ENCODE measurements around the gene CSPG5. TPM values are rescaled to one million over a fixed set of nuclear protein-coding genes. Genes with fewer than 3 reads are reported as not detected.

The CSPG5 gene
- total RNA-seq, 1 experiment from 2014 or later, result 5.7 TPM

GRCh38 chr3:47527952-47528725 lies 50.5 kb downstream of the CSPG5 start:
- Histone ChIP-seq H2AFZ (ENCODE audit: low read length) (no peak overlapping the region), H4K5ac (ENCODE audit: insufficient read length, low read depth, low read length) (no peak overlapping the region), H3K27me3 (ENCODE audit: insufficient read depth, low read length) (peaks cover 3% of the 10 kb centered on the region; the same call in 1 of the 2 replicates), H3T11ph (ENCODE audit: low read length) (no peak overlapping the region), H4K8ac (replicated peaks; ENCODE audit: insufficient read length, low read depth, low read length) (no peak overlapping the region), H3K4me1 (ENCODE audit: insufficient read depth, low read length) (no peaks in the 10 kb centered on the region; the same call in 1 of the 2 replicates), H3K56ac (ENCODE audit: insufficient read length, low read depth, low read length) (no peak overlapping the region), H3K79me2 (ENCODE audit: insufficient read depth, low read length) (0 out of 2 replicates have a peak, but pooled peaks cover 2% of the 10 kb centered on the region), H2BK20ac (ENCODE audit: low read depth, low read length, poor library complexity, severe bottlenecking) (no peak overlapping the region), H4K20me1 (ENCODE audit: control insufficient read depth, insufficient read depth, insufficient read length) (no peaks in the 10 kb centered on the region), H3K18ac (ENCODE audit: insufficient read length, low read depth, low read length) (no peak overlapping the region), H3K23me2 (ENCODE audit: insufficient read length, low read depth, low read length, poor library complexity, severe bottlenecking) (no peaks in the 10 kb centered on the region), H3K9me3 (ENCODE audit: control insufficient read depth, low read depth, low read length) (no peaks in the 10 kb centered on the region), H2BK15ac (ENCODE audit: low read depth, low read length) (no peak overlapping the region), H3K14ac (ENCODE audit: insufficient read depth, low read length) (no peak overlapping the region), H3K27ac (ENCODE audit: insufficient read length, low read depth, low read length) (no peak overlapping the region), H3K4ac (ENCODE audit: low read depth, low read length) (no peak overlapping the region), H3K79me1 (ENCODE audit: insufficient read depth, low read depth, low read length, poor library complexity, severe bottlenecking) (no peaks in the 10 kb centered on the region), H4K91ac (ENCODE audit: insufficient read length, low read depth, low read length) (no peak overlapping the region), H2BK5ac (ENCODE audit: insufficient read length, low read length) (no peak overlapping the region), H3K4me2 (ENCODE audit: insufficient read depth, insufficient read length, low read length) (no peak overlapping the region), H3K9ac (ENCODE audit: extremely low read depth, insufficient read length, low read length) (no peak overlapping the region), H3K23ac (ENCODE audit: insufficient read length, low read depth, low read length) (no peak overlapping the region), H2AK5ac (ENCODE audit: insufficient read length, low read length) (no peak overlapping the region), H2BK120ac (ENCODE audit: low read depth, low read length, poor library complexity, severe bottlenecking) (no peak overlapping the region), H2BK12ac (ENCODE audit: insufficient read length, low read depth, low read length) (no peak overlapping the region)
- no peaks in the 10 kb centered on the region for H3K9me3 Mint-ChIP-seq
- H3K27ac Mint-ChIP-seq, result no peak overlapping the region
- no peak for TF ChIP-seq CTCF (conservative IDR thresholded peaks at IDR 0.05)
- peaks cover 6% of the 10 kb centered on the region for H3K27me3 Mint-ChIP-seq (ENCODE audit: low read depth)
- no peak overlapping the region; a peak in 1 of 5 replicates for H3K4me3 Mint-ChIP-seq
- no peak for DNase-seq
- no peaks in the 10 kb centered on the region for H3K36me3 Mint-ChIP-seq (ENCODE audit: insufficient read depth in 1 of 3, low read depth in 3 of 3)
- no CpG with 5 or more reads among the region's 6 CpGs for WGBS (ENCODE audit: extremely low coverage, insufficient read length, low lambda C conversion rate)
- peaks cover 2 to 4% of the 10 kb centered on the region in 2 experiments; a peak in 2 of 4 replicates for H3K4me1 Mint-ChIP-seq
